ENCODE measurements around the gene PLBD2.

GRCh38 chr12:113422030-113422885 is 63.9 kb downstream of the PLBD2 start, which contains the start of gene SDSL:
- TF ChIP-seq, protein P1, sequence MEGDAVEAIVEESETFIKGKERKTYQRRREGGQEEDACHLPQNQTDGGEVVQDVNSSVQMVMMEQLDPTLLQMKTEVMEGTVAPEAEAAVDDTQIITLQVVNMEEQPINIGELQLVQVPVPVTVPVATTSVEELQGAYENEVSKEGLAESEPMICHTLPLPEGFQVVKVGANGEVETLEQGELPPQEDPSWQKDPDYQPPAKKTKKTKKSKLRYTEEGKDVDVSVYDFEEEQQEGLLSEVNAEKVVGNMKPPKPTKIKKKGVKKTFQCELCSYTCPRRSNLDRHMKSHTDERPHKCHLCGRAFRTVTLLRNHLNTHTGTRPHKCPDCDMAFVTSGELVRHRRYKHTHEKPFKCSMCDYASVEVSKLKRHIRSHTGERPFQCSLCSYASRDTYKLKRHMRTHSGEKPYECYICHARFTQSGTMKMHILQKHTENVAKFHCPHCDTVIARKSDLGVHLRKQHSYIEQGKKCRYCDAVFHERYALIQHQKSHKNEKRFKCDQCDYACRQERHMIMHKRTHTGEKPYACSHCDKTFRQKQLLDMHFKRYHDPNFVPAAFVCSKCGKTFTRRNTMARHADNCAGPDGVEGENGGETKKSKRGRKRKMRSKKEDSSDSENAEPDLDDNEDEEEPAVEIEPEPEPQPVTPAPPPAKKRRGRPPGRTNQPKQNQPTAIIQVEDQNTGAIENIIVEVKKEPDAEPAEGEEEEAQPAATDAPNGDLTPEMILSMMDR (conservative IDR thresholded peaks at IDR 0.05 in 1 of 2, IDR thresholded peaks at IDR 0.05 in 1 of 2; ENCODE audit: low read depth in 1 of 2, low read length in 2 of 2): no peak
- TF ChIP-seq EZH2 (IDR thresholded peaks at IDR 0.05; ENCODE audit: low read length, missing control alignments): no peak
